PC-3 (cell line): ENCODE results near the gene CYB5R3.

ENCODE experiments used
- CTCF ChIP-seq: fragments of 300-600 bp; sonication (generic); conservative IDR thresholded peaks from 2 replicates; pipeline ENCODE4 v1.5.1; 2017; ENCODE audit warnings: antibody characterized with exemption, low read depth, mild to moderate bottlenecking, low read length
- EZH2phosphoT487 ChIP-seq: fragments of 300-600 bp; sonication (generic); IDR thresholded peaks from 2 replicates; pipeline ENCODE4 v1.6.1; 2018; ENCODE audit warnings: mild to moderate bottlenecking, antibody characterized with exemption, low read length, borderline replicate concordance

GRCh38 chr22:42603427-42603826 is 45.8 kb downstream of the CYB5R3 start:
- TF ChIP-seq EZH2phosphoT487 = no peak
- TF ChIP-seq CTCF = no peak
